Caco-2 (cell line): Measurements from ENCODE around the gene TRIM3. TPM values are rescaled to one million over a fixed set of nuclear protein-coding genes. Genes with fewer than 3 reads are reported as not detected.
A peak's percentile ranks its signal among the peaks of the same experiment; 100 is the strongest.

ENCODE experiments used
- BruUV-seq: library from RNA; stranded (reverse); fragments of 400-500 nt; replicated peaks from 2 replicates; lab custom pipeline; 2021; lab: Mats Ljungman, UMichigan
- CTCF ChIA-PET: fragments of 300-600 bp; sonication (Branson Sonifier 250); formaldehyde crosslinking; loops from one replicate; lab custom pipeline; 2022; ENCODE audit warnings: antibody characterized with exemption; lab: Charles Lee
- POLR2A ChIA-PET: fragments of 300-600 bp; sonication (Branson Sonifier 250); formaldehyde crosslinking; loops from one replicate; lab custom pipeline; 2022; ENCODE audit warnings: antibody characterized with exemption; lab: Charles Lee
- DNase-seq, 2 experiments: peaks; one replicate each; pipeline versions ENCODE4 v3.0.0 to v3.0.0-alpha.2; 2020 to 2022
- H3K27me3 ChIP-seq: replicated peaks from 2 replicates; pipeline ENCODE4 v1.6.0; 2011; ENCODE audit warnings: low read length; ENCODE audit not compliant: control insufficient read depth, insufficient read depth
- H3K36me3 ChIP-seq: 2 replicates; pipeline ENCODE4 v1.5.1; 2011; ENCODE audit warnings: low read length; ENCODE audit not compliant: control insufficient read depth, insufficient read depth
- H3K4me1 ChIP-seq: fragments of 250-450 bp; sonication (Bioruptor Pico); 2 replicates; pipeline ENCODE4 v1.5.1; 2020; ENCODE audit warnings: mild to moderate bottlenecking
- H3K4me3 ChIP-seq: 2 replicates; pipeline ENCODE4 v1.5.1; 2011; ENCODE audit warnings: low read depth, mild to moderate bottlenecking, control low read depth, low read length
- H3K9me3 ChIP-seq: fragments of 250-450 bp; sonication (Bioruptor Pico); 2 replicates; pipeline ENCODE4 v1.5.1; 2020; ENCODE audit warnings: mild to moderate bottlenecking, moderate library complexity
- H3K27ac Mint-ChIP-seq: one replicate; pipeline ENCODE4 v1.8.0; 2022; ENCODE audit warnings: mixed read lengths; ENCODE audit not compliant: unreplicated experiment
- H3K27me3 Mint-ChIP-seq: one replicate; pipeline ENCODE4 v1.8.0; 2022; ENCODE audit warnings: mixed read lengths; ENCODE audit not compliant: insufficient read depth, unreplicated experiment
- H3K36me3 Mint-ChIP-seq: one replicate; pipeline ENCODE4 v1.8.0; 2022; ENCODE audit warnings: mild to moderate bottlenecking, mixed read lengths; ENCODE audit not compliant: insufficient read depth, unreplicated experiment
- H3K4me1 Mint-ChIP-seq: one replicate; pipeline ENCODE4 v1.8.0; 2022; ENCODE audit warnings: low read depth, mixed read lengths; ENCODE audit not compliant: unreplicated experiment
- H3K4me3 Mint-ChIP-seq: one replicate; pipeline ENCODE4 v1.8.0; 2022; ENCODE audit warnings: mild to moderate bottlenecking, moderate library complexity, mixed read lengths; ENCODE audit not compliant: unreplicated experiment
- H3K9me3 Mint-ChIP-seq: one replicate; pipeline ENCODE4 v1.8.0; 2022; ENCODE audit warnings: mixed read lengths; ENCODE audit not compliant: unreplicated experiment
- CTCF ChIP-seq, 2 experiments: fragments of 200-600 bp in 1 of 2; IDR thresholded peaks; 1 replicate in 1 of 2; 2 replicates in 1 of 2; pipeline versions ENCODE4 v1.5.1 to v1.8.0; 2011 to 2022; ENCODE audit warnings: antibody characterized with exemption in 1 of 2, control low read depth in 1 of 2, inconsistent platforms in 1 of 2, low read depth in 1 of 2, low read length in 1 of 2, mild to moderate bottlenecking in 1 of 2, moderate library complexity in 1 of 2; ENCODE audit not compliant: insufficient read depth in 1 of 2, severe bottlenecking in 1 of 2, unreplicated experiment in 1 of 2
- intact Hi-C: fragments of 100-400 bp; cut with micrococcal nuclease; formaldehyde crosslinking; loops from one replicate; pipeline ENCODE4 v1.10.0; 2022; ENCODE audit not compliant: unreplicated experiment
- total RNA-seq: library from RNA; stranded (reverse); gene quantifications from 2 replicates; pipeline ENCODE4 v1.2.3, GENCODE V29; 2022

Gene TRIM3
- total RNA-seq, 1 experiment from 2014 or later, result 28.0 TPM

GRCh38 chr11:6480299-6480914 is 6.7 kb upstream of the TRIM3 start:
- ChIA-PET CTCF (interaction anchor here (1.0 kb wide), 1 partner anchor 91 kb away, joined by 4 read pairs; no protein-coding TSS in a partner anchor), POLR2A (interaction anchor here (1.0 to 1.8 kb wide), 2 partner anchors 90 to 131 kb away, joined by 6 to 17 read pairs; partner anchors contain the start of genes SMPD1 and TAF10)
- intact Hi-C loops, result loop anchor here (5.0 kb wide), 1 partner anchor 248 kb away; the partner anchor contains the start of gene FHIP1B
- H3K4me3 Mint-ChIP-seq, result peak overlapping the region; percentile 97
- H3K9me3 Mint-ChIP-seq, result no peaks in the 10 kb centered on the region
- peaks cover 82% of the 10 kb centered on the region for H3K36me3 Mint-ChIP-seq
- TSS peak; percentile 49 for BruUV-seq
- H3K4me1 Mint-ChIP-seq, result peaks cover 32% of the 10 kb centered on the region
- Histone ChIP-seq H3K4me1 (peaks cover 42% of the 10 kb centered on the region), H3K27me3 (no peaks in the 10 kb centered on the region), H3K4me3 (peak overlapping the region; percentile 88), H3K36me3 (peaks cover 10% of the 10 kb centered on the region; the same call in 1 of the 2 replicates), H3K9me3 (no peaks in the 10 kb centered on the region)
- peak overlapping the region; percentile 99 for H3K27ac Mint-ChIP-seq
- no peak for TF ChIP-seq CTCF (IDR thresholded peaks at IDR 0.05; ENCODE audit: insufficient read depth in 1 of 2, low read depth in 1 of 2, low read length in 1 of 2, severe bottlenecking in 1 of 2, unreplicated experiment in 1 of 2)
- H3K27me3 Mint-ChIP-seq, result no peaks in the 10 kb centered on the region
- DNase-seq, result no peak

- H3K9me3 Mint-ChIP-seq, result no peaks in the 10 kb centered on the region
- H3K27ac Mint-ChIP-seq, result no peak overlapping the region
- Histone ChIP-seq H3K4me1 (peaks cover 37% of the 10 kb centered on the region), H3K9me3 (no peaks in the 10 kb centered on the region), H3K4me3 (no peak overlapping the region), H3K27me3 (no peaks in the 10 kb centered on the region), H3K36me3 (0 out of 2 replicates have a peak, but pooled peaks cover 8% of the 10 kb centered on the region)
- CTCF ChIA-PET, result interaction anchor here (0.5 to 3.3 kb wide), 5 partner anchors 22 to 115 kb away, joined by 3 to 7 read pairs (median 4); no protein-coding TSS in a partner anchor
- no TSS peak for BruUV-seq
- DNase-seq, result no peak
- peaks cover 35% of the 10 kb centered on the region for H3K4me1 Mint-ChIP-seq
- TF ChIP-seq CTCF (IDR thresholded peaks at IDR 0.05; ENCODE audit: insufficient read depth in 1 of 2, low read depth in 1 of 2, low read length in 1 of 2, severe bottlenecking in 1 of 2, unreplicated experiment in 1 of 2), result no peak
- peaks cover 78% of the 10 kb centered on the region for H3K36me3 Mint-ChIP-seq
- POLR2A ChIA-PET, result interaction anchor here (0.8 to 1.5 kb wide), 2 partner anchors 8 to 87 kb away, joined by 10 to 13 read pairs; partner anchors contain the start of gene SMPD1
- intact Hi-C loops, result no loop called here
- no peaks in the 10 kb centered on the region for H3K27me3 Mint-ChIP-seq
- no peak overlapping the region for H3K4me3 Mint-ChIP-seq
Observed at GRCh38 chr11:6476571-6476970, 2.8 kb upstream of the TRIM3 start.

GRCh38 chr11:6475936-6476335 is 2.2 kb upstream of the TRIM3 start:
- Histone ChIP-seq H3K4me3 (no peak overlapping the region), H3K36me3 (0 out of 2 replicates have a peak, but pooled peaks cover 8% of the 10 kb centered on the region), H3K9me3 (no peaks in the 10 kb centered on the region), H3K4me1 (peaks cover 37% of the 10 kb centered on the region), H3K27me3 (no peaks in the 10 kb centered on the region)
- intact Hi-C loops, result loop anchor here (2.0 kb wide), 2 partner anchors 85 to 129 kb away; partner anchors contain the start of gene SMPD1
- Mint-ChIP-seq H3K27ac (peak overlapping the region; percentile 62), H3K9me3 (no peaks in the 10 kb centered on the region), H3K4me1 (peaks cover 35% of the 10 kb centered on the region), H3K27me3 (no peaks in the 10 kb centered on the region), H3K4me3 (no peak overlapping the region), H3K36me3 (peaks cover 72% of the 10 kb centered on the region)
- ChIA-PET CTCF (interaction anchor here (0.6 to 3.5 kb wide), 6 partner anchors 22 to 115 kb away, joined by 3 to 19 read pairs (median 4); no protein-coding TSS in a partner anchor), POLR2A (interaction anchor here (0.7 to 1.6 kb wide), 6 partner anchors 9 to 136 kb away, joined by 4 to 13 read pairs (median 6); partner anchors contain the start of genes SMPD1 and TAF10)
- BruUV-seq, result no TSS peak
- TF ChIP-seq CTCF (IDR thresholded peaks at IDR 0.05; ENCODE audit: insufficient read depth in 1 of 2, low read depth in 1 of 2, low read length in 1 of 2, severe bottlenecking in 1 of 2, unreplicated experiment in 1 of 2), result no peak
- DNase-seq, result no peak
